ENCODE results near the gene LAMTOR5.

DNA sequence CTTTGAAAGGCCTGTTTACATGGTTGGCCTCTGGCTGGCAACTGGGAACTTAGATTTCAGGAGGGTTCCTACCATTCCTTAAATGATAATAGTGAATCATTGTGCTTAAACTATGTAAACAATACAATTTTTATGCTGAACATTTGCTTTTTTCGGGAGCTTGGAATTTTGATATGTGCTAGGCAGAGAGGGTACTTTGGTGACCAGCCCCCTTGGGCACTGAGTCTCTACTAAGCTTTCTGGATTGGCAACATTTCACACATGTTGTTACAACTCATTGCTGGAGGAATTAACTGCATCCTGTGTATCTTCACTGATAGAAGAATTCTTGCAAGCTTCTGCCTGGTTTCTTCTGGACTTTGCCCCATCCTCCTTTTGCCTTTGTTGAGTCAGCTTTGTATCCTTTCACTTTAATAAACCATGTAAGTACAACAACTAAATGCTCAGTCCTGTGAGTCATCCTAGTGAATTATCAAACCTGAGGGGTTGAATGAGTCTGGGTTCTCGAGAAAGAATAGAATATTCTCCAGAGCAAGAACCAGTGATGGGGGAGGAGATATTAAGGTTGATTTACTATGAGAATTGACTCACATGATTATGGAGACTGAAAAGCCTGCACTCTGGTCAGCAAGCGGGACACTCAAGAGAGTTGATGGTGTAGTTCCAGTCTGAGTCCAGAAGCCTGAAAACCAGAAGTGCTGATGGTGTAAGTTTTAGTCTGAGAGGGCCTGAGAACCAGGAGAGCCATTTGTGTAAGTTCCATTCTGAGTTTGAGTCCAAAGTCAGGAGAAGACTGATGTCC, 13.6 kb downstream of the LAMTOR5 start:
- TF ChIP-seq POLR2AphosphoS5 (IDR thresholded peaks at IDR 0.05; ENCODE audit: low read depth, low read length) = no peak
- TF ChIP-seq, protein P1, sequence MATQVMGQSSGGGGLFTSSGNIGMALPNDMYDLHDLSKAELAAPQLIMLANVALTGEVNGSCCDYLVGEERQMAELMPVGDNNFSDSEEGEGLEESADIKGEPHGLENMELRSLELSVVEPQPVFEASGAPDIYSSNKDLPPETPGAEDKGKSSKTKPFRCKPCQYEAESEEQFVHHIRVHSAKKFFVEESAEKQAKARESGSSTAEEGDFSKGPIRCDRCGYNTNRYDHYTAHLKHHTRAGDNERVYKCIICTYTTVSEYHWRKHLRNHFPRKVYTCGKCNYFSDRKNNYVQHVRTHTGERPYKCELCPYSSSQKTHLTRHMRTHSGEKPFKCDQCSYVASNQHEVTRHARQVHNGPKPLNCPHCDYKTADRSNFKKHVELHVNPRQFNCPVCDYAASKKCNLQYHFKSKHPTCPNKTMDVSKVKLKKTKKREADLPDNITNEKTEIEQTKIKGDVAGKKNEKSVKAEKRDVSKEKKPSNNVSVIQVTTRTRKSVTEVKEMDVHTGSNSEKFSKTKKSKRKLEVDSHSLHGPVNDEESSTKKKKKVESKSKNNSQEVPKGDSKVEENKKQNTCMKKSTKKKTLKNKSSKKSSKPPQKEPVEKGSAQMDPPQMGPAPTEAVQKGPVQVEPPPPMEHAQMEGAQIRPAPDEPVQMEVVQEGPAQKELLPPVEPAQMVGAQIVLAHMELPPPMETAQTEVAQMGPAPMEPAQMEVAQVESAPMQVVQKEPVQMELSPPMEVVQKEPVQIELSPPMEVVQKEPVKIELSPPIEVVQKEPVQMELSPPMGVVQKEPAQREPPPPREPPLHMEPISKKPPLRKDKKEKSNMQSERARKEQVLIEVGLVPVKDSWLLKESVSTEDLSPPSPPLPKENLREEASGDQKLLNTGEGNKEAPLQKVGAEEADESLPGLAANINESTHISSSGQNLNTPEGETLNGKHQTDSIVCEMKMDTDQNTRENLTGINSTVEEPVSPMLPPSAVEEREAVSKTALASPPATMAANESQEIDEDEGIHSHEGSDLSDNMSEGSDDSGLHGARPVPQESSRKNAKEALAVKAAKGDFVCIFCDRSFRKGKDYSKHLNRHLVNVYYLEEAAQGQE (IDR thresholded peaks at IDR 0.05; ENCODE audit: insufficient read depth in 1 of 2, low read depth in 2 of 2, low read length in 2 of 2) = no peak
